Astrocyte (in vitro differentiated cells and primary cell): Measurements from ENCODE around the gene PLEKHA5. TPM values are rescaled to one million over a fixed set of nuclear protein-coding genes. Genes with fewer than 3 reads are reported as not detected.

ENCODE experiments used
- DNase-seq: peaks from one replicate; pipeline ENCODE4 v3.0.0-alpha.2; 2010; ENCODE audit warnings: low read depth
- FAIRE-seq: peaks from 2 replicates; lab custom pipeline; 2011; peaks lifted over from hg19 to GRCh38; lab: Jason Lieb, UNC
- H2AFZ ChIP-seq: 2 replicates; pipeline ENCODE4 v1.6.0; 2012; ENCODE audit warnings: low read depth, low read length, inconsistent platforms
- H3K27ac ChIP-seq: 2 replicates; pipeline ENCODE4 v1.5.1; 2011; ENCODE audit warnings: low read depth, low read length, inconsistent platforms
- H3K27me3 ChIP-seq: 2 replicates; pipeline ENCODE4 v1.6.0; 2011; ENCODE audit warnings: low read length, inconsistent platforms; ENCODE audit not compliant: insufficient read depth
- H3K36me3 ChIP-seq: 2 replicates; pipeline ENCODE4 v1.5.1; 2011; ENCODE audit warnings: low read length, inconsistent platforms; ENCODE audit not compliant: insufficient read depth
- H3K4me1 ChIP-seq: 2 replicates; pipeline ENCODE4 v1.5.1; 2011; ENCODE audit warnings: low read length, inconsistent platforms; ENCODE audit not compliant: insufficient read depth
- H3K4me2 ChIP-seq: 2 replicates; pipeline ENCODE4 v1.6.0; 2012; ENCODE audit warnings: low read length, inconsistent platforms
- H3K4me3 ChIP-seq: 2 replicates; pipeline ENCODE4 v1.5.1; 2011; ENCODE audit warnings: low read depth, mild to moderate bottlenecking, low read length, inconsistent platforms; ENCODE audit not compliant: insufficient read depth
- H3K79me2 ChIP-seq: 2 replicates; pipeline ENCODE4 v1.6.0; 2012; ENCODE audit warnings: mild to moderate bottlenecking, low read length, inconsistent platforms; ENCODE audit not compliant: insufficient read depth
- H3K9ac ChIP-seq: 2 replicates; pipeline ENCODE4 v1.6.0; 2012; ENCODE audit warnings: mild to moderate bottlenecking, low read length, inconsistent platforms
- H3K9me3 ChIP-seq: 2 replicates; pipeline ENCODE4 v1.5.1; 2012; ENCODE audit warnings: low read depth, mild to moderate bottlenecking, low read length, inconsistent platforms; ENCODE audit not compliant: insufficient read depth
- H4K20me1 ChIP-seq: 2 replicates; pipeline ENCODE4 v1.6.0; 2012; ENCODE audit warnings: low read length, inconsistent platforms; ENCODE audit not compliant: insufficient read depth
- H3K27ac Mint-ChIP-seq: one replicate; pipeline ENCODE4 v1.8.0; 2021; ENCODE audit warnings: mild to moderate bottlenecking, mixed read lengths; ENCODE audit not compliant: unreplicated experiment
- H3K27me3 Mint-ChIP-seq: one replicate; pipeline ENCODE4 v1.8.0; 2021; ENCODE audit warnings: low read depth, mixed read lengths; ENCODE audit not compliant: unreplicated experiment
- H3K36me3 Mint-ChIP-seq: one replicate; pipeline ENCODE4 v1.8.0; 2021; ENCODE audit warnings: low read depth, mixed read lengths; ENCODE audit not compliant: unreplicated experiment
- H3K4me1 Mint-ChIP-seq: one replicate; pipeline ENCODE4 v1.8.0; 2021; ENCODE audit warnings: low read depth, mixed read lengths; ENCODE audit not compliant: unreplicated experiment
- H3K4me3 Mint-ChIP-seq: one replicate; pipeline ENCODE4 v1.8.0; 2021; ENCODE audit warnings: mild to moderate bottlenecking, moderate library complexity, mixed read lengths; ENCODE audit not compliant: unreplicated experiment
- H3K9me3 Mint-ChIP-seq: one replicate; pipeline ENCODE4 v1.8.0; 2021; ENCODE audit warnings: mild to moderate bottlenecking, mixed read lengths; ENCODE audit not compliant: unreplicated experiment
- CTCF ChIP-seq: IDR thresholded peaks from 2 replicates; pipeline ENCODE4 v1.5.1; 2011; ENCODE audit warnings: low read depth, mild to moderate bottlenecking, inconsistent platforms, low read length, moderate library complexity; ENCODE audit not compliant: insufficient read depth
- EZH2 ChIP-seq: IDR thresholded peaks from 2 replicates; pipeline ENCODE4 v1.6.1; 2012; ENCODE audit warnings: mild to moderate bottlenecking, low read length, inconsistent platforms; ENCODE audit not compliant: insufficient read depth
- total RNA-seq: library from RNA; stranded (reverse); gene quantifications from 2 replicates; pipeline ENCODE4 v1.2.1, GENCODE V29; 2021

The PLEKHA5 gene
- total RNA-seq, 1 donor from 2014 or later: 38.9 TPM

- peak; percentile 20 for FAIRE-seq
- H3K27ac Mint-ChIP-seq: peak overlapping the region; percentile 44
Observed at GRCh38 chr12:19299765-19300164, 170.2 kb downstream of the PLEKHA5 start.

GRCh38 chr12:19301223-19301622, 171.7 kb downstream of the PLEKHA5 start:
- Histone ChIP-seq H3K4me2 (no peak overlapping the region), H3K4me1 (peaks cover 7% of the 10 kb centered on the region), H4K20me1 (no peaks in the 10 kb centered on the region), H3K9ac (no peak overlapping the region), H2AFZ (no peak overlapping the region), H3K36me3 (peaks cover 3% of the 10 kb centered on the region), H3K27ac (no peak overlapping the region), H3K9me3 (no peaks in the 10 kb centered on the region), H3K27me3 (no peaks in the 10 kb centered on the region), H3K4me3 (no peak overlapping the region), H3K79me2 (no peaks in the 10 kb centered on the region)
- Mint-ChIP-seq H3K9me3 (no peaks in the 10 kb centered on the region), H3K27ac (no peak overlapping the region), H3K4me1 (peaks cover 15% of the 10 kb centered on the region), H3K27me3 (no peaks in the 10 kb centered on the region), H3K36me3 (peaks cover 16% of the 10 kb centered on the region), H3K4me3 (no peak overlapping the region)
- no peak for TF ChIP-seq CTCF
- no peak for TF ChIP-seq EZH2
- no peak for DNase-seq
- FAIRE-seq: peak; percentile 58

More at GRCh38 chr12:19299765-19300164, 170.2 kb downstream of the PLEKHA5 start:
- no peaks in the 10 kb centered on the region for H3K27me3 Mint-ChIP-seq
- no peaks in the 10 kb centered on the region for H3K9me3 Mint-ChIP-seq
- peaks cover 15% of the 10 kb centered on the region for H3K4me1 Mint-ChIP-seq
- Histone ChIP-seq H3K9ac (peak overlapping the region; percentile 29), H3K9me3 (no peaks in the 10 kb centered on the region), H3K4me2 (peak overlapping the region; percentile 50), H2AFZ (no peak overlapping the region), H3K27me3 (no peaks in the 10 kb centered on the region), H3K36me3 (peaks cover 3% of the 10 kb centered on the region), H3K79me2 (no peaks in the 10 kb centered on the region), H4K20me1 (no peaks in the 10 kb centered on the region), H3K27ac (peak overlapping the region; percentile 57), H3K4me1 (peaks cover 7% of the 10 kb centered on the region), H3K4me3 (no peak overlapping the region)
- H3K4me3 Mint-ChIP-seq: no peak overlapping the region
- DNase-seq: peak; percentile 61
- peaks cover 5% of the 10 kb centered on the region for H3K36me3 Mint-ChIP-seq
- TF ChIP-seq CTCF (no peak), EZH2 (no peak)

- no peaks in the 10 kb centered on the region for H3K9me3 Mint-ChIP-seq
- Histone ChIP-seq H3K27me3 (no peaks in the 10 kb centered on the region), H3K4me3 (no peak overlapping the region), H4K20me1 (no peaks in the 10 kb centered on the region), H3K4me1 (peaks cover 7% of the 10 kb centered on the region), H3K36me3 (peaks cover 3% of the 10 kb centered on the region), H3K9me3 (no peaks in the 10 kb centered on the region), H3K4me2 (no peak overlapping the region), H3K9ac (no peak overlapping the region), H3K79me2 (no peaks in the 10 kb centered on the region), H2AFZ (no peak overlapping the region), H3K27ac (no peak overlapping the region)
- DNase-seq (no peak), FAIRE-seq (no peak)
- no peak for TF ChIP-seq EZH2
- TF ChIP-seq CTCF: no peak
- peaks cover 16% of the 10 kb centered on the region for H3K36me3 Mint-ChIP-seq
- peaks cover 15% of the 10 kb centered on the region for H3K4me1 Mint-ChIP-seq
- no peak overlapping the region for H3K27ac Mint-ChIP-seq
- no peaks in the 10 kb centered on the region for H3K27me3 Mint-ChIP-seq
- H3K4me3 Mint-ChIP-seq: no peak overlapping the region
Observed at GRCh38 chr12:19301688-19302087, 172.2 kb downstream of the PLEKHA5 start.
